Activated CD4-positive, alpha-beta T cell treated with anti-CD3 and anti-CD28 coated beads, Interleukin-2, amount 10 ng/mL, durations not matched to agents 7 days and 5 days (primary cell): ENCODE results near the gene MYO15B. TPM values are rescaled to one million over a fixed set of nuclear protein-coding genes. Genes with fewer than 3 reads are reported as not detected.

ENCODE experiments used
- CTCF ChIA-PET: fragments of 350-600 bp; sonication (Branson Sonifier 250); formaldehyde crosslinking; loops from one replicate; lab custom pipeline; 2021; ENCODE audit warnings: antibody characterized with exemption; lab: Charles Lee
- POLR2A ChIA-PET: fragments of 350-600 bp; sonication (Branson Sonifier 250); formaldehyde crosslinking; loops from one replicate; lab custom pipeline; 2021; ENCODE audit warnings: antibody characterized with exemption; lab: Charles Lee
- DNase-seq: peaks from one replicate; pipeline ENCODE4 v3.0.0-alpha.2; 2020
- H3K27ac Mint-ChIP-seq: one replicate; pipeline ENCODE4 v1.8.0; 2021; ENCODE audit warnings: mild to moderate bottlenecking, moderate library complexity, mixed read lengths
- H3K27me3 Mint-ChIP-seq: one replicate; pipeline ENCODE4 v1.8.0; 2021; ENCODE audit warnings: mixed read lengths
- H3K36me3 Mint-ChIP-seq: one replicate; pipeline ENCODE4 v1.8.0; 2021; ENCODE audit warnings: low read depth, mixed read lengths
- H3K4me1 Mint-ChIP-seq: one replicate; pipeline ENCODE4 v1.8.0; 2021; ENCODE audit warnings: mixed read lengths
- H3K4me3 Mint-ChIP-seq: one replicate; pipeline ENCODE4 v1.8.0; 2021; ENCODE audit warnings: mild to moderate bottlenecking, moderate library complexity, mixed read lengths
- H3K9me3 Mint-ChIP-seq: one replicate; pipeline ENCODE4 v1.8.0; 2021; ENCODE audit warnings: mixed read lengths
- total RNA-seq, 2 experiments: library from RNA; stranded (reverse); gene quantifications; one replicate each; pipeline ENCODE4 v1.2.3, GENCODE V29; 2021

The MYO15B gene
- total RNA-seq, 2 experiments from 2014 or later: 11.0 to 13.4 TPM

DNA sequence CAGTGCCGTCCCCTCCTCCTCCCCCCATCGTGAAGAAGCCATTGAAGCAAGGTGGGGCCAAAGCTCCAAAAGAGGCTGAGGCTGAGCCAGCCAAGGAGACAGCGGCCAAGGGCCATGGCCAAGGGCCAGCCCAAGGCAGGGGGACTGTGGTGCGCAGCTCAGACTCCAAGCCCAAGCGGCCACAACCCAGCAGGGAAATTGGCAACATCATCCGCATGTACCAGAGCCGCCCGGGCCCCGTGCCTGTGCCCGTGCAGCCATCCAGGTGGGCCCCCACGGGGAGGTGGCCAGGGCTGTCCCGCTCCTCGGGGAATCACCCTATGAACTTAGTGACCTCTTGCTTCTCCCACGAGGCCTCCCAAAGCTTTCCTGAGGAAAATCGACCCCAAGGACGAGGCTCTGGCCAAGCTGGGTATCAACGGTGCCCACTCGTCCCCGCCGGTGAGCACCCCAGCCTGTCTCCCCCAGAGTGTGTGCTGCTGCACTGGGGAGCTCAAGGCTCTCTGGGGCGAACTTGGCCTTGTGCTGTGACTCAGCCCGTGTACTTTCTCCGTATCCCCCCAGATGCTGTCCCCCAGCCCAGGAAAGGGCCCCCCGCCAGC, 29.0 kb downstream of the MYO15B start:
- POLR2A ChIA-PET: no interaction called here
- no peak overlapping the region for H3K27ac Mint-ChIP-seq
- no peak for DNase-seq
- no peak overlapping the region for H3K4me3 Mint-ChIP-seq
- no peaks in the 10 kb centered on the region for H3K9me3 Mint-ChIP-seq
- H3K27me3 Mint-ChIP-seq: no peaks in the 10 kb centered on the region
- no peaks in the 10 kb centered on the region for H3K36me3 Mint-ChIP-seq
- CTCF ChIA-PET: interaction anchor here (1.1 to 2.7 kb wide), 6 partner anchors 15 to 137 kb away, joined by 3 to 9 read pairs (median 6); partner anchors contain the start of genes SMIM5 and TSEN54
- no peaks in the 10 kb centered on the region for H3K4me1 Mint-ChIP-seq

- ChIA-PET CTCF (interaction anchor here (1.1 to 2.7 kb wide), 6 partner anchors 16 to 136 kb away, joined by 3 to 9 read pairs (median 6); partner anchors contain the start of genes SMIM5 and TSEN54), POLR2A (no interaction called here)
- no peaks in the 10 kb centered on the region for H3K9me3 Mint-ChIP-seq
- H3K4me1 Mint-ChIP-seq: no peaks in the 10 kb centered on the region
- DNase-seq: no peak
- no peaks in the 10 kb centered on the region for H3K27me3 Mint-ChIP-seq
- H3K36me3 Mint-ChIP-seq: no peaks in the 10 kb centered on the region
- H3K27ac Mint-ChIP-seq: no peak overlapping the region
- no peak overlapping the region for H3K4me3 Mint-ChIP-seq
These were observed 29.6 kb downstream of the MYO15B start for GRCh38 chr17:75617218-75617617.

DNA sequence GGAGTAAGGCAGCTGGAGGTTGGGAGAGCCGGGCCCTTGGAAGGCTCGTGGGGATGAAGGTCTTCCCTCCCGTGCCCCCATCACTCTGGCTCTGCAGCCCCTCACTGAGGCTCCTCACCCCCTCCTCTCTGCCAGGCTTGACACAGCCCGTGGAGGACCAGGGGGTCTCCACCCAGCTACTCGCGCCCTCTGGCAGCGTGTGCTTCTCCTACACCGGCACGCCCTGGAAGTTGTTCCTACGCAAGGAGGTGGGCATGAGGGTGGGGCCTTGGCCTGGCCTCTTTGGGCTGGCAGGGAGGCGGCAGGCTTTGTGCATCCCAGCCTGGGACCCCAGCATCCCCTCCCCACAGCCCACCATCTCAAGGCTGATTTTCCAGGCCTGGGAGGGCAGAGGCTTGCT, 30.1 kb downstream of the MYO15B start:
- no peaks in the 10 kb centered on the region for H3K4me1 Mint-ChIP-seq
- no peak for DNase-seq
- ChIA-PET CTCF (interaction anchor here (1.3 to 2.7 kb wide), 5 partner anchors 16 to 136 kb away, joined by 3 to 9 read pairs (median 6); partner anchors contain the start of genes SMIM5 and TSEN54), POLR2A (no interaction called here)
- H3K27ac Mint-ChIP-seq: no peak overlapping the region
- H3K36me3 Mint-ChIP-seq: no peaks in the 10 kb centered on the region
- H3K9me3 Mint-ChIP-seq: no peaks in the 10 kb centered on the region
- no peak overlapping the region for H3K4me3 Mint-ChIP-seq
- H3K27me3 Mint-ChIP-seq: no peaks in the 10 kb centered on the region

DNA sequence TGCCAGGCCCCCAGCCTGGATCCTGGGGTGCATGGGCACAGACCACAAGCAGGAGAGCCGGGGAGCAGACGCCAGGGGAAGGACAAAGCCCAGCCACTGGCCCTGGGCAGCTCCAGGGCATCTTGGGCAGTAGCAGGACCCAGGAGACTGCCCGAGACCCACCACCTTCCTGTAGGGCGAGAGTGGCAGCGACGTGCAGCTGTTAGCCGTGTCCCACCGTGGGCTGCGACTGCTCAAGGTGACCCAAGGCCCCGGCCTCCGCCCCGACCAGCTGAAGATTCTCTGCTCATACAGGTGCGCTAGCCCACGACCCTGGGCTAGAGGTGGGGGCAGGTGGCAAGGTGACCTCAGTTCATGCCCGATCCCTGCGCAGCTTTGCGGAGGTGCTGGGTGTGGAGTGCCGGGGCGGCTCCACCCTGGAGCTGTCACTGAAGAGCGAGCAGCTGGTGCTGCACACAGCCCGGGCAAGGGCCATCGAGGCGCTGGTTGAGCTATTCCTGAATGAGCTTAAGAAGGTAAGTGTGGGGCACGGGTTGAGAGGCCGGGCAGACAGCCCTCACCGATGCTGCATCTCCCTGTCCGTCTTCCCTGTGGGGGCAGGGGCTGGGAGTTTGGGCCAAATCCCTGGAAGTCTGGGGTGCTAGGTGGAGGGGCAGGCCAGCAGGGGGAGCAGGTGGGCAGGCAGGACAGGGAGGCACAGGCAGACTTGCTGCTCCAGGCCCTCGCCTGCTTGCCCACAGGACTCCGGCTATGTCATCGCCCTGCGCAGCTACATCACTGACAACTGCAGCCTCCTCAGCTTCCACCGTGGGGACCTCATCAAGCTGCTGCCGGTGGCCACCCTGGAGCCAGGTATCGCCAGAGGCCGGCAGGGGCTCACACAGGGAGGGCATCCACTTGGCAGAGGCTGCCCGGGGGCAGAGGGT, 32.2 kb downstream of the MYO15B start:
- Mint-ChIP-seq H3K27ac (peak overlapping the region; percentile 71), H3K4me1 (no peaks in the 10 kb centered on the region), H3K9me3 (no peaks in the 10 kb centered on the region), H3K27me3 (no peaks in the 10 kb centered on the region), H3K36me3 (no peaks in the 10 kb centered on the region), H3K4me3 (no peak overlapping the region)
- DNase-seq: peak; percentile 35
- ChIA-PET POLR2A (no interaction called here), CTCF (interaction anchor here (0.6 to 3.4 kb wide), 10 partner anchors 10 to 243 kb away, joined by 3 to 18 read pairs (median 3); partner anchors contain the start of gene SMIM5)

DNA sequence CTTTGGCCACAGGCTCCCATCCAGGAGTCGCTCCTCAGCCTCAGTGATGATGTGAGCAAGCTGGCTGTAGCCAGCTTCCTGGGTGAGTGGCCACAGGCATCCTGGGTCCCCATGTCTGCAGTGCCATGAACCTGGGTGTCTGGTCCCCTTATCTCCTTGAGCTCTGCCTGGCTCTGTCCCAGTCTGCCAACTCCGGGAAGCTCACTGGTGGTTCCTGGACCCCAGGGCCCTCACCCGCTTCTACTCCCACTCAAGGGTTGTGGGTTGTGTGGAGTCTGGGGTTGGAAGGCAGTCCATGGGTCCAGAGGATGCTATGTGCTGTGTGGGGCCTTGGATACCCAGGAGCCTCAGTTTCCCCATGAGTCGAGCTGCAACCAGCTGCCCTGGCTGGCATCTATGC, 33.9 kb downstream of the MYO15B start:
- Mint-ChIP-seq H3K9me3 (no peaks in the 10 kb centered on the region), H3K4me3 (no peak overlapping the region), H3K27me3 (no peaks in the 10 kb centered on the region), H3K27ac (no peak overlapping the region), H3K4me1 (no peaks in the 10 kb centered on the region), H3K36me3 (no peaks in the 10 kb centered on the region)
- ChIA-PET POLR2A (no interaction called here), CTCF (interaction anchor here (1.0 to 3.4 kb wide), 7 partner anchors 9 to 131 kb away, joined by 3 to 18 read pairs (median 6); partner anchors contain the start of gene SMIM5)
- DNase-seq: no peak

DNA sequence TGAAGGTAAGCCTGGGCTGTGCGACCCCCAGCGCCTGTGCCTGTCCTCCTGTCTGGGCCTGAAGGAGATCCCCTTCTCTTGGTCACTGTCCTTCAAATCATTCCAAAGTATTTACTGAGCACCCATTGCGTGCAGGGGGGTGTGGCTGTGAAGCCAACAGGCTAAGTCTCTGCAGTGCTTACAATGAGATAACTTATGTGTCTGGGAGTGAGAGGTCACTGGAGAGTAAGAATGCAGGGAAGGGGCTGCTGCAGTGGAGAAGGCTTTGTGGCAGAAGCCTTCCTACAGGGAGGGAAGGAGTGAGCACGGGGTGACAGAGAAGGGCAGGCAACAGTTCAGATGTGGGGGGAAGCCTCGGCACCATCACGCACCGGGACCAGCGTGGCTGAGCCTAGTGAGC, 34.5 kb downstream of the MYO15B start:
- Mint-ChIP-seq H3K4me1 (no peaks in the 10 kb centered on the region), H3K36me3 (no peaks in the 10 kb centered on the region), H3K4me3 (no peak overlapping the region), H3K9me3 (no peaks in the 10 kb centered on the region), H3K27ac (no peak overlapping the region), H3K27me3 (no peaks in the 10 kb centered on the region)
- DNase-seq: no peak
- ChIA-PET CTCF (interaction anchor here (1.0 to 3.4 kb wide), 4 partner anchors 11 to 128 kb away, joined by 3 to 18 read pairs (median 7); partner anchors contain the start of gene SMIM5), POLR2A (no interaction called here)

DNA sequence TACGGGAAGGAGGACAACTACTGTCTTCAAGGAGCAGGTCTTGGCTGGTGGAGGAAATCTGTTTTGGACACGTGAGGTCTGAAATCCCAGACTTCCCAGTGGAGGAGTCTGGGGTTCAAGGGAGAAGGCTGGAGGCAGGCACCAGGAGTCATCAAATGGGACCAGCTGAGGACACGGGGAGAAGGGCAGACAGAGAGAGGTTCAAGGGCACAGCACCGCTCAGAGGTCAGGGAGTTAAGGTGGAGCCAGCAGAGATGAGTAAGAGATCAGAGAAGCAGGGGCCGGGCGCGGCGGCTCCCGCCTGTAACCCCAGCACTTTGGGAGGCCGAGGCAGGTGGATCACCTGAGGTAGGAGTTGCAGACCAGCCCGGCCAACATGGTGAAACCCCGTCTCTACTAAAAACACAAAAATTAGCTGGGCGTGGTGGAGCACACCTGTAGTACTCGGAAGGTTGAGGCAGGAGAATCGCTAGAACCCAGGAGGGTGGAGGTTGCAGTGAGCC, 35.2 kb downstream of the MYO15B start:
- Mint-ChIP-seq H3K27me3 (no peaks in the 10 kb centered on the region), H3K4me3 (no peak overlapping the region), H3K36me3 (no peaks in the 10 kb centered on the region), H3K27ac (no peak overlapping the region), H3K9me3 (no peaks in the 10 kb centered on the region), H3K4me1 (no peaks in the 10 kb centered on the region)
- no peak for DNase-seq
- ChIA-PET CTCF (no interaction called here), POLR2A (no interaction called here)

DNA sequence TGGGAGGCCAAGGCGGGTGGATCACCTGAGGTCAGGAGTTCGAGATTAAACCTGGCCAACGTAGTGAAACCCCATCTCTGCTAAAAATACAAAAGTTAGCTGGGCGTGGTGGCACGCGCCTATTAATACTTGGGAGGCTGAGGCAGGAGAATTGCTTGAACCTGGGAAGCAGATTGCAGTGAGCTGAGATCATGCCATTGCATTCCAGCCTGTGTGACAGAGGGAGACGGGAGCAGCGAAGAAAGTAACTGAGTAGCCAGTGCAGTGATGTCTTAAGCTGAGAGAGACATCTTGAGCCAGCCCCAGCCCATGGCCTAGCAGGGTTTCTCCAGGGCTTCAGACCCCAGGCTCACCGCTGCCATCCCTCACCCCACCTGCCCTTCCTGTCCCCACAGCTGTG, 35.8 kb downstream of the MYO15B start:
- H3K27me3 Mint-ChIP-seq: no peaks in the 10 kb centered on the region
- H3K4me3 Mint-ChIP-seq: no peak overlapping the region
- POLR2A ChIA-PET: no interaction called here
- H3K9me3 Mint-ChIP-seq: no peaks in the 10 kb centered on the region
- no peaks in the 10 kb centered on the region for H3K4me1 Mint-ChIP-seq
- CTCF ChIA-PET: interaction anchor here (1.5 kb wide), 1 partner anchor 9 kb away, joined by 4 read pairs; no protein-coding TSS in a partner anchor
- no peak for DNase-seq
- H3K27ac Mint-ChIP-seq: no peak overlapping the region
- no peaks in the 10 kb centered on the region for H3K36me3 Mint-ChIP-seq

DNA sequence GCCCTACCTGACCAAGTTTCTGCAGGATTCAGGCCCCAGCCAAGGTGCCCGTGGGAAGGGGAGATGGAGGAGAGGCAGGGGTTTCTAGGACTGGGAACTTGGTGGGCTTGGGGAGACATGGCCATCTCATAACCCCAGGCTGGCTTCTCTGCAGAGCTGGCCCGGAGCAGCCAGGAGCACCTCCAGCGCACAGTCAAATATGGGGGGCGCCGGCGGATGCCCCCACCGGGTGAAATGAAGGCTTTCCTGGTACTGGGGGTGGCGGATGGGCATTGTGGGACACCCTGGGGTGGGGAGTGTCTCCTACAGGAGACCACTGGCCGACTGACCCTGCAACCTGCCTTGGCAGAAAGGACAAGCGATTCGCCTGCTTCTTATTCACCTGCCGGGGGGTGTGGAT, 36.4 kb downstream of the MYO15B start:
- H3K9me3 Mint-ChIP-seq: no peaks in the 10 kb centered on the region
- CTCF ChIA-PET: interaction anchor here (1.5 to 2.2 kb wide), 3 partner anchors 10 to 126 kb away, joined by 3 to 9 read pairs (median 4); no protein-coding TSS in a partner anchor
- H3K36me3 Mint-ChIP-seq: no peaks in the 10 kb centered on the region
- DNase-seq: no peak
- H3K27ac Mint-ChIP-seq: no peak overlapping the region
- POLR2A ChIA-PET: no interaction called here
- H3K27me3 Mint-ChIP-seq: no peaks in the 10 kb centered on the region
- no peak overlapping the region for H3K4me3 Mint-ChIP-seq
- no peaks in the 10 kb centered on the region for H3K4me1 Mint-ChIP-seq

- no peak for DNase-seq
- Mint-ChIP-seq H3K4me1 (no peaks in the 10 kb centered on the region), H3K27me3 (no peaks in the 10 kb centered on the region), H3K9me3 (no peaks in the 10 kb centered on the region), H3K27ac (no peak overlapping the region), H3K4me3 (no peak overlapping the region), H3K36me3 (no peaks in the 10 kb centered on the region)
- POLR2A ChIA-PET: no interaction called here
- CTCF ChIA-PET: interaction anchor here (0.9 to 2.2 kb wide), 7 partner anchors 10 to 129 kb away, joined by 3 to 9 read pairs (median 3); a partner anchor contains a TSS
These were observed 37.2 kb downstream of the MYO15B start for GRCh38 chr17:75624714-75625345.

DNA sequence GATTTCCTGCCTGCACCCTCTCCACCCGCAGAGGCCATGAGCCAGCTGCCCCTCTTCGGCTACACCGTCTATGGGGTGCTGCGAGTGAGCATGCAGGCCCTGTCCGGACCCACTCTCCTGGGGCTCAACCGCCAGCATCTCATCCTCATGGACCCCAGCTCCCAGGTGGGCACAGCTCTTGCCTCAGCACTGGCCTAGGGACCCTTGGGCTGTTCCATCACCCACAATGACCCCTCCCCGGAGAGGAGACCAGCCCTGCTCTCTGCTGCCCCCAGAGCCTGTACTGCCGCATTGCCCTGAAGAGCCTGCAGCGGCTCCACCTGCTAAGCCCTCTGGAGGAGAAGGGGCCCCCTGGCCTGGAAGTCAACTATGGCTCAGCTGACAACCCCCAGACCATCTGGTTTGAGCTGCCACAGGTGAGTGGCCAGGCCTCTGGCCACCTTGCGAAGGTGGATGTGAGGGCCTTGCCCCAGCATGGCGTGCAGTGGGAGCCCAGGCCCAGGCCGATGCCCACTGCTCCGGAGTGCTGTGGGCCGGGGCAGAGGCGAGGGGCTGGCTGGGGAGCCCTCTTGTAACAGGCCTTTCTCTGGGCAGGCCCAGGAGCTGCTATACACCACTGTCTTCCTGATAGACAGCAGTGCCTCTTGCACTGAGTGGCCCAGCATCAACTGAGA, 38.4 kb downstream of the MYO15B start:
- no peaks in the 10 kb centered on the region for H3K27me3 Mint-ChIP-seq
- H3K36me3 Mint-ChIP-seq: no peaks in the 10 kb centered on the region
- ChIA-PET CTCF (interaction anchor here (0.6 to 2.2 kb wide), 10 partner anchors 11 to 289 kb away, joined by 3 to 9 read pairs (median 3); a partner anchor contains a TSS), POLR2A (no interaction called here)
- DNase-seq: peak; percentile 33
- H3K27ac Mint-ChIP-seq: no peak overlapping the region
- H3K4me3 Mint-ChIP-seq: no peak overlapping the region
- no peaks in the 10 kb centered on the region for H3K4me1 Mint-ChIP-seq
- no peaks in the 10 kb centered on the region for H3K9me3 Mint-ChIP-seq
